SK-N-SH treated with all-trans-retinoic acid at 6 μM for 48 hours (cell line): Measurements from ENCODE around the gene HHIPL1.

Experiments used
- ATAC-seq: fragments of 200-7000 bp; cut with Tn5 transposase; 3 replicates; pipeline ENCODE4 v1.9.1; 2020; ENCODE audit warnings: mild to moderate bottlenecking, moderate library complexity
- ARNTL ChIP-seq: fragments of 450-650 bp; formaldehyde crosslinking; IDR thresholded peaks from 2 replicates; pipeline ENCODE4 v1.5.0; 2020; ENCODE audit warnings: low read depth, mild to moderate bottlenecking, moderate library complexity, borderline replicate concordance
- CSDC2 ChIP-seq: fragments of 250-450 bp; sonication (Bioruptor Pico); IDR thresholded peaks from 2 replicates; pipeline ENCODE4 v1.5.0; 2020; ENCODE audit warnings: mild to moderate bottlenecking, moderate library complexity
- GLIS3 ChIP-seq: fragments of 250-450 bp; sonication (Bioruptor Pico); IDR thresholded peaks from 2 replicates; pipeline ENCODE4 v1.5.0; 2020; ENCODE audit warnings: mild to moderate bottlenecking, moderate library complexity
- ISL1 ChIP-seq: fragments of 250-450 bp; sonication (Bioruptor Pico); IDR thresholded peaks from 2 replicates; pipeline ENCODE4 v2.1.2; 2022; ENCODE audit warnings: mild to moderate bottlenecking, moderate library complexity
- OSR1 ChIP-seq: fragments of 250-450 bp; sonication (Bioruptor Pico); IDR thresholded peaks from 2 replicates; pipeline ENCODE4 v1.8.0; 2022; ENCODE audit warnings: moderate library complexity, mild to moderate bottlenecking, inconsistent platforms
- PATZ1 ChIP-seq: fragments of 250-450 bp; sonication (Bioruptor Pico); IDR thresholded peaks from 2 replicates; pipeline ENCODE4 v1.8.0; 2020; ENCODE audit warnings: mild to moderate bottlenecking, moderate library complexity, borderline replicate concordance
- PPARA ChIP-seq: fragments of 250-450 bp; sonication (Bioruptor Pico); IDR thresholded peaks from 2 replicates; pipeline ENCODE4 v1.5.0; 2020; ENCODE audit warnings: mild to moderate bottlenecking, borderline replicate concordance
- RARB ChIP-seq: fragments of 250-450 bp; sonication (Bioruptor Pico); IDR thresholded peaks from 2 replicates; pipeline ENCODE4 v1.8.0; 2021; ENCODE audit warnings: mild to moderate bottlenecking, moderate library complexity
- SNAI2 ChIP-seq: fragments of 250-450 bp; sonication (Bioruptor Pico); IDR thresholded peaks from 2 replicates; pipeline ENCODE4 v1.5.0; 2020; ENCODE audit warnings: mild to moderate bottlenecking, moderate library complexity
- TCF4 ChIP-seq: fragments of 250-450 bp; sonication (Bioruptor Pico); IDR thresholded peaks from 2 replicates; pipeline ENCODE4 v1.8.0; 2021; ENCODE audit warnings: mild to moderate bottlenecking, moderate library complexity, borderline replicate concordance
- TOX ChIP-seq: fragments of 250-450 bp; sonication (Bioruptor Pico); IDR thresholded peaks from 2 replicates; pipeline ENCODE4 v1.8.0; 2021; ENCODE audit warnings: mild to moderate bottlenecking, moderate library complexity, borderline replicate concordance
- ZC3H10 ChIP-seq: fragments of 250-450 bp; sonication (Bioruptor Pico); IDR thresholded peaks from 2 replicates; pipeline ENCODE4 v1.5.1; 2021; ENCODE audit warnings: mild to moderate bottlenecking, moderate library complexity
- ZFP3 ChIP-seq: fragments of 250-450 bp; sonication (Bioruptor Pico); IDR thresholded peaks from 2 replicates; pipeline ENCODE4 v1.5.0; 2020; ENCODE audit warnings: mild to moderate bottlenecking, moderate library complexity
- ZFP30 ChIP-seq: fragments of 450-650 bp; formaldehyde crosslinking; IDR thresholded peaks from 2 replicates; pipeline ENCODE4 v1.5.0; 2022; ENCODE audit warnings: mild to moderate bottlenecking, moderate library complexity
- ZNF565 ChIP-seq: fragments of 450-650 bp; formaldehyde crosslinking; conservative IDR thresholded peaks from 2 replicates; pipeline ENCODE4 v1.5.0; 2020; ENCODE audit warnings: low read depth, mild to moderate bottlenecking, moderate library complexity
- ZNF70 ChIP-seq: fragments of 450-650 bp; formaldehyde crosslinking; IDR thresholded peaks from 2 replicates; pipeline ENCODE4 v1.5.0; 2020; ENCODE audit warnings: mild to moderate bottlenecking, moderate library complexity
- ZNF8 ChIP-seq: fragments of 450-650 bp; formaldehyde crosslinking; IDR thresholded peaks from 2 replicates; pipeline ENCODE4 v1.5.0; 2020; ENCODE audit warnings: mild to moderate bottlenecking, moderate library complexity
- TF ChIP-seq, protein P1 (sequence below): fragments of 250-450 bp; sonication (Bioruptor Pico); IDR thresholded peaks from 2 replicates; pipeline ENCODE4 v1.5.1; 2021; ENCODE audit warnings: mild to moderate bottlenecking, moderate library complexity
- TF ChIP-seq, protein P2 (sequence below): fragments of 250-450 bp; sonication (Bioruptor Pico); IDR thresholded peaks from 2 replicates; pipeline ENCODE4 v1.5.1; 2020; ENCODE audit warnings: low read depth, mild to moderate bottlenecking, moderate library complexity
- TF ChIP-seq, protein P3 (sequence below): fragments of 250-450 bp; sonication (Bioruptor Pico); IDR thresholded peaks from 2 replicates; pipeline ENCODE4 v1.8.0; 2021; ENCODE audit warnings: low read depth, mild to moderate bottlenecking, moderate library complexity, borderline replicate concordance

Gene HHIPL1

DNA sequence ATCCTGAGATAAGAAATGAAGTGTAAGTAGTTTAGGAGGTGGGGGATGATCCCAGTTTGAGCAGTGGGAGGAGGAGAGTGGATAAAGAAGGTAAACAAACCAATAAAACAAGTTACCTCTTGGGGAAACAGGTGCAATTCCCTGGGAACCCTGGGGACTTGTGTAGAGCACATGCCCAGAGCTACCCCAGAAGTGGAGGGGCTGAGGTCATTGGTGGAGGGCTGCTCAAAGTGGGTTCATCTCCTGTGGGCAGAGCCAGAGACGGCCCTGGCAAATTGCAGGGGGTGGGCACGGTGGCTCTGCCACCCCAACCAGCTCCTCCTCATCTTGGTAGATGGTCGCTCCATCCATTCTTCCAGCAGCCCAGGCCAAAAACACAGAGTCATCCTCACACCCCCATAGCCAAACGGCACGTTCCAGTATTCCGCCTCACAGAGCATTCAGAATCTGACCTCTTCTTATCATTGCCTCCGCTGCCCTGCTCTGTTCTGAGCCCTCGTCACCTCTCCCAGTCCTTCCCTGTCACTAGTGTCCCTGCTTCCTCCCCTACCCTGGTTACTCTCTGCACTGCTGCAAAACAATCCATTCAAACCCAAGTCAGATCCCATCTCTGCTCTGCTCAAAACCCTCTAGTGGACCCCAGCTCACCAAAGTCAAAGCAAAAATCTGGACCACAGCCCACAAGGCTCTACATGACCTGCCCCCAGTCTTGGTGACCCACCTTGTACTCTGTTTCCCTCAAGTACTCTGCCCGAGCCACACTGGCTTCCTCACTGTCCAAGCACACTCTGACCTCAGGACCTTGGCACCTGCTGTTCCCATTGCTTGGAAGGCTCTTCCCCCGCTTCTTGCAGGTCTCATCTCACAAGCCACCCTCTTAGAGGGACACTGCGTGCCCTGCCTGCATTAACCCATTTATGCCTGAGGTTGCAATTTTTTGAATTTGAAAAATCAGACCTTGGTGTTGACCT is 44.6 kb downstream of the HHIPL1 start:
- no peak for ATAC-seq
- TF ChIP-seq ARNTL (CRISPR knock-in tag) (no peak), ISL1 (CRISPR knock-in tag) (no peak), CSDC2 (CRISPR knock-in tag) (no peak), RARB (no peak), ZNF565 (CRISPR knock-in tag) (no peak), TOX (CRISPR knock-in tag) (no peak), ZFP30 (no peak), TCF4 (CRISPR knock-in tag) (no peak), ZFP3 (CRISPR knock-in tag) (no peak), PPARA (CRISPR knock-in tag) (no peak), ZNF70 (no peak), ZC3H10 (CRISPR knock-in tag) (no peak), ZNF8 (CRISPR knock-in tag) (no peak), SNAI2 (CRISPR knock-in tag) (no peak), PATZ1 (CRISPR knock-in tag) (no peak), OSR1 (CRISPR knock-in tag) (no peak)
- TF ChIP-seq, protein P1, sequence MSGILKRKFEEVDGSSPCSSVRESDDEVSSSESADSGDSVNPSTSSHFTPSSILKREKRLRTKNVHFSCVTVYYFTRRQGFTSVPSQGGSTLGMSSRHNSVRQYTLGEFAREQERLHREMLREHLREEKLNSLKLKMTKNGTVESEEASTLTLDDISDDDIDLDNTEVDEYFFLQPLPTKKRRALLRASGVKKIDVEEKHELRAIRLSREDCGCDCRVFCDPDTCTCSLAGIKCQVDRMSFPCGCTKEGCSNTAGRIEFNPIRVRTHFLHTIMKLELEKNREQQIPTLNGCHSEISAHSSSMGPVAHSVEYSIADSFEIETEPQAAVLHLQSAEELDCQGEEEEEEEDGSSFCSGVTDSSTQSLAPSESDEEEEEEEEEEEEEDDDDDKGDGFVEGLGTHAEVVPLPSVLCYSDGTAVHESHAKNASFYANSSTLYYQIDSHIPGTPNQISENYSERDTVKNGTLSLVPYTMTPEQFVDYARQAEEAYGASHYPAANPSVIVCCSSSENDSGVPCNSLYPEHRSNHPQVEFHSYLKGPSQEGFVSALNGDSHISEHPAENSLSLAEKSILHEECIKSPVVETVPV (CRISPR knock-in tag): no peak
- TF ChIP-seq, protein P2, sequence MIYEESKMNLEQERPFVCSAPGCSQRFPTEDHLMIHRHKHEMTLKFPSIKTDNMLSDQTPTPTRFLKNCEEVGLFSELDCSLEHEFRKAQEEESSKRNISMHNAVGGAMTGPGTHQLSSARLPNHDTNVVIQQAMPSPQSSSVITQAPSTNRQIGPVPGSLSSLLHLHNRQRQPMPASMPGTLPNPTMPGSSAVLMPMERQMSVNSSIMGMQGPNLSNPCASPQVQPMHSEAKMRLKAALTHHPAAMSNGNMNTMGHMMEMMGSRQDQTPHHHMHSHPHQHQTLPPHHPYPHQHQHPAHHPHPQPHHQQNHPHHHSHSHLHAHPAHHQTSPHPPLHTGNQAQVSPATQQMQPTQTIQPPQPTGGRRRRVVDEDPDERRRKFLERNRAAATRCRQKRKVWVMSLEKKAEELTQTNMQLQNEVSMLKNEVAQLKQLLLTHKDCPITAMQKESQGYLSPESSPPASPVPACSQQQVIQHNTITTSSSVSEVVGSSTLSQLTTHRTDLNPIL (CRISPR knock-in tag): no peak

DNA sequence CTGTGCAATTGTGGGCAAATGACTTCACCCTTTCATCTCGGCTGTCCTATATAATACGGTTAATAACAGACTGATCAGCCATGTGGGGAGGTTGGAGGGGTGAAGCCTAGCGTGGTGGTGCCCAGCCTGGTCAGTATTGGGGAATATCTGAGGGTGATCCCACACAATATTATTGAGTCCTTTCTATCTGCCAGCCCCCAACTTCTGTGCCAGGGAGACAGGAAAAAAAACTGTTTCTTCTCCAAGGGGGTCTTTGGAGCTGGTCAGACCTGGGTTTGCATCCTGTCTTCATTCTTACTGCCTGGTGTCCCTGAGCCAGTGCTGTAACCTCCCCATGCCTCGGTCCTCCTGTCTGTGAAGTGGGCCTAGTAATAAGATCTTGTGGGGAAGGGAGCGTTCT is 45.7 kb downstream of the HHIPL1 start:
- no peak for TF ChIP-seq GLIS3
- no peak for TF ChIP-seq RARB
- TF ChIP-seq ZNF8 (CRISPR knock-in tag): no peak
- no peak for TF ChIP-seq ZC3H10 (CRISPR knock-in tag)
- ATAC-seq: no peak

- ATAC-seq: no peak
- no peak for TF ChIP-seq TCF4 (CRISPR knock-in tag)
- TF ChIP-seq ZC3H10 (CRISPR knock-in tag): no peak
- TF ChIP-seq ISL1 (CRISPR knock-in tag): no peak
- no peak for TF ChIP-seq ZNF70
- no peak for TF ChIP-seq ZNF8 (CRISPR knock-in tag)
- TF ChIP-seq, protein P3, sequence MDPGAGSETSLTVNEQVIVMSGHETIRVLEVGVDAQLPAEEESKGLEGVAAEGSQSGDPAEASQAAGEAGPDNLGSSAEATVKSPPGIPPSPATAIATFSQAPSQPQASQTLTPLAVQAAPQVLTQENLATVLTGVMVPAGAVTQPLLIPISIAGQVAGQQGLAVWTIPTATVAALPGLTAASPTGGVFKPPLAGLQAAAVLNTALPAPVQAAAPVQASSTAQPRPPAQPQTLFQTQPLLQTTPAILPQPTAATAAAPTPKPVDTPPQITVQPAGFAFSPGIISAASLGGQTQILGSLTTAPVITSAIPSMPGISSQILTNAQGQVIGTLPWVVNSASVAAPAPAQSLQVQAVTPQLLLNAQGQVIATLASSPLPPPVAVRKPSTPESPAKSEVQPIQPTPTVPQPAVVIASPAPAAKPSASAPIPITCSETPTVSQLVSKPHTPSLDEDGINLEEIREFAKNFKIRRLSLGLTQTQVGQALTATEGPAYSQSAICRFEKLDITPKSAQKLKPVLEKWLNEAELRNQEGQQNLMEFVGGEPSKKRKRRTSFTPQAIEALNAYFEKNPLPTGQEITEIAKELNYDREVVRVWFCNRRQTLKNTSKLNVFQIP (CRISPR knock-in tag): no peak
- no peak for TF ChIP-seq PPARA (CRISPR knock-in tag)
- no peak for TF ChIP-seq TOX (CRISPR knock-in tag)
- TF ChIP-seq, protein P1 (CRISPR knock-in tag): no peak
- no peak for TF ChIP-seq RARB
Observed at GRCh38 chr14:99691111-99691885, 46.4 kb downstream of the HHIPL1 start.
